SK-N-SH treated with all-trans-retinoic acid at 6 μM for 48 hours (cell line): ENCODE results near the gene ZNF426.
A peak's percentile ranks its signal among the peaks of the same experiment; 100 is the strongest.

Source experiments
- ATAC-seq: fragments of 200-7000 bp; cut with Tn5 transposase; 3 replicates; pipeline ENCODE4 v1.9.1; 2020; ENCODE audit warnings: mild to moderate bottlenecking, moderate library complexity
- ARNTL ChIP-seq: fragments of 450-650 bp; formaldehyde crosslinking; IDR thresholded peaks from 2 replicates; pipeline ENCODE4 v1.5.0; 2020; ENCODE audit warnings: low read depth, mild to moderate bottlenecking, moderate library complexity, borderline replicate concordance
- BACH2 ChIP-seq: fragments of 250-450 bp; sonication (Bioruptor Pico); IDR thresholded peaks from 2 replicates; pipeline ENCODE4 v1.9.0; 2021; ENCODE audit warnings: mild to moderate bottlenecking, borderline replicate concordance
- GLIS3 ChIP-seq: fragments of 250-450 bp; sonication (Bioruptor Pico); IDR thresholded peaks from 2 replicates; pipeline ENCODE4 v1.5.0; 2020; ENCODE audit warnings: mild to moderate bottlenecking, moderate library complexity
- ISL1 ChIP-seq: fragments of 250-450 bp; sonication (Bioruptor Pico); IDR thresholded peaks from 2 replicates; pipeline ENCODE4 v2.1.2; 2022; ENCODE audit warnings: mild to moderate bottlenecking, moderate library complexity
- OSR1 ChIP-seq: fragments of 250-450 bp; sonication (Bioruptor Pico); IDR thresholded peaks from 2 replicates; pipeline ENCODE4 v1.8.0; 2022; ENCODE audit warnings: moderate library complexity, mild to moderate bottlenecking, inconsistent platforms
- PPARA ChIP-seq: fragments of 250-450 bp; sonication (Bioruptor Pico); IDR thresholded peaks from 2 replicates; pipeline ENCODE4 v1.5.0; 2020; ENCODE audit warnings: mild to moderate bottlenecking, borderline replicate concordance
- RARB ChIP-seq: fragments of 250-450 bp; sonication (Bioruptor Pico); IDR thresholded peaks from 2 replicates; pipeline ENCODE4 v1.8.0; 2021; ENCODE audit warnings: mild to moderate bottlenecking, moderate library complexity
- SNAI2 ChIP-seq: fragments of 250-450 bp; sonication (Bioruptor Pico); IDR thresholded peaks from 2 replicates; pipeline ENCODE4 v1.5.0; 2020; ENCODE audit warnings: mild to moderate bottlenecking, moderate library complexity
- TCF4 ChIP-seq: fragments of 250-450 bp; sonication (Bioruptor Pico); IDR thresholded peaks from 2 replicates; pipeline ENCODE4 v1.8.0; 2021; ENCODE audit warnings: mild to moderate bottlenecking, moderate library complexity, borderline replicate concordance
- TOX ChIP-seq: fragments of 250-450 bp; sonication (Bioruptor Pico); IDR thresholded peaks from 2 replicates; pipeline ENCODE4 v1.8.0; 2021; ENCODE audit warnings: mild to moderate bottlenecking, moderate library complexity, borderline replicate concordance
- ZFP3 ChIP-seq: fragments of 250-450 bp; sonication (Bioruptor Pico); IDR thresholded peaks from 2 replicates; pipeline ENCODE4 v1.5.0; 2020; ENCODE audit warnings: mild to moderate bottlenecking, moderate library complexity
- ZFP30 ChIP-seq: fragments of 450-650 bp; formaldehyde crosslinking; IDR thresholded peaks from 2 replicates; pipeline ENCODE4 v1.5.0; 2022; ENCODE audit warnings: mild to moderate bottlenecking, moderate library complexity
- ZNF565 ChIP-seq: fragments of 450-650 bp; formaldehyde crosslinking; conservative IDR thresholded peaks from 2 replicates; pipeline ENCODE4 v1.5.0; 2020; ENCODE audit warnings: low read depth, mild to moderate bottlenecking, moderate library complexity
- ZNF70 ChIP-seq: fragments of 450-650 bp; formaldehyde crosslinking; IDR thresholded peaks from 2 replicates; pipeline ENCODE4 v1.5.0; 2020; ENCODE audit warnings: mild to moderate bottlenecking, moderate library complexity
- TF ChIP-seq, protein P1 (sequence below): fragments of 250-450 bp; sonication (Bioruptor Pico); IDR thresholded peaks from 2 replicates; pipeline ENCODE4 v1.8.0; 2020; ENCODE audit warnings: mild to moderate bottlenecking, moderate library complexity, borderline replicate concordance
- TF ChIP-seq, protein P2 (sequence below): fragments of 250-450 bp; sonication (Bioruptor Pico); IDR thresholded peaks from 2 replicates; pipeline ENCODE4 v1.5.0; 2020; ENCODE audit warnings: mild to moderate bottlenecking, moderate library complexity
- TF ChIP-seq, protein P3 (sequence below): fragments of 250-450 bp; sonication (Bioruptor Pico); IDR thresholded peaks from 2 replicates; pipeline ENCODE4 v1.5.1; 2020; ENCODE audit warnings: low read depth, mild to moderate bottlenecking, moderate library complexity
- TF ChIP-seq, protein P4 (sequence below): fragments of 250-450 bp; sonication (Bioruptor Pico); IDR thresholded peaks from 2 replicates; pipeline ENCODE4 v1.5.1; 2021; ENCODE audit warnings: mild to moderate bottlenecking, moderate library complexity
- TF ChIP-seq, protein P5 (sequence below): fragments of 250-450 bp; sonication (Bioruptor Pico); IDR thresholded peaks from 2 replicates; pipeline ENCODE4 v1.8.0; 2021; ENCODE audit warnings: low read depth, mild to moderate bottlenecking, moderate library complexity, borderline replicate concordance

The ZNF426 gene

DNA sequence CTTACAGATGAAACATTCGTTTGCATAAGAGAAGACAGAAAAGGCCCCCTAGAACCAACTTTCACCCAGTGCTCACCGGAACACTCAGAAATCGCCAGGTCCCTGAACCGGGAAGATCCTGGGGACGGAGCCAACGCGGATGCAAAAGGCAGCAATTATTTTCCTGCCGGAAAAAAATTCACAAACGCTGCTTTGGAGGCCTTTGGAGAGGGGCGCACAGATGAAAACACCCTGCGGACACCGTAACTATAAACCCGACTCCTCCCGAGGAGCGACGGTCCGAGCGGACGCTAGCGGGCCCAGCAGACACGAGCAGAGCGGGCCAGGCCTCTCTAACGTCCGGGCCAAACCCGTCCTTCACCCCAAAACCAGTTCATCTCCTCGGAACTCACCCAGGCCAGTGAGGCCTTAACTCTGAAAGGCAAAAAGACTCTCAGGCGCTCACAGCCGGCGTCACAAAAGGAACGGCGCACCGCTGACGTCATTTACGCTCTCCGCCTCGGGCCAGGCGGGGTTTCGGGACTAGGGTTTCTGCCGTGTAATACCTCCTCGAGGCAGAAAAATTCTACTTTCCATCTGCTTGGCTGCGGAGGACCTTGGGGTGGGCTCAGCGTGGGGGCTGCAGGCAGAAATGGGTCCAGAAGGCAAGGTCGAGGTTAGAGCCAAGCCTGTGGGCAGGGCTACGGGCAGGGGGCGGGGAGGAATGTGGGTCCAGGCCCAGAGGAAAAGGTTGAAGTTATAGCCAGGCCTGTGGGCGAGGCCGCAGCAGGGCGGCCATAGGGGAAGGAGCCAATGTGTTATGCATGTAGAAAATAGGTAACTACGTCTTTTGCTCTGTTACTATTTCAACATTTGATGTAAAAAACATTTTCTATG lies at the start of gene ZNF426:
Gene ZNF426 (minus strand): TSS at position 463 of the 876 bp plus-strand sequence. CDS start 2,413 bp downstream, outside the sequence.
- TF ChIP-seq RARB (CRISPR knock-in tag) (no peak), ZFP3 (CRISPR knock-in tag) (peak; percentile 58; the same call in 1 of the 2 replicates), TCF4 (CRISPR knock-in tag) (no peak), PPARA (CRISPR knock-in tag) (no peak), TOX (CRISPR knock-in tag) (no peak), ISL1 (CRISPR knock-in tag) (no peak), ZNF565 (CRISPR knock-in tag) (peak; percentile 97), SNAI2 (CRISPR knock-in tag) (peak; percentile 67; the same call in 1 of the 2 replicates), BACH2 (no peak), ARNTL (CRISPR knock-in tag) (no peak), ZFP30 (CRISPR knock-in tag) (no peak)
- TF ChIP-seq, protein P1, sequence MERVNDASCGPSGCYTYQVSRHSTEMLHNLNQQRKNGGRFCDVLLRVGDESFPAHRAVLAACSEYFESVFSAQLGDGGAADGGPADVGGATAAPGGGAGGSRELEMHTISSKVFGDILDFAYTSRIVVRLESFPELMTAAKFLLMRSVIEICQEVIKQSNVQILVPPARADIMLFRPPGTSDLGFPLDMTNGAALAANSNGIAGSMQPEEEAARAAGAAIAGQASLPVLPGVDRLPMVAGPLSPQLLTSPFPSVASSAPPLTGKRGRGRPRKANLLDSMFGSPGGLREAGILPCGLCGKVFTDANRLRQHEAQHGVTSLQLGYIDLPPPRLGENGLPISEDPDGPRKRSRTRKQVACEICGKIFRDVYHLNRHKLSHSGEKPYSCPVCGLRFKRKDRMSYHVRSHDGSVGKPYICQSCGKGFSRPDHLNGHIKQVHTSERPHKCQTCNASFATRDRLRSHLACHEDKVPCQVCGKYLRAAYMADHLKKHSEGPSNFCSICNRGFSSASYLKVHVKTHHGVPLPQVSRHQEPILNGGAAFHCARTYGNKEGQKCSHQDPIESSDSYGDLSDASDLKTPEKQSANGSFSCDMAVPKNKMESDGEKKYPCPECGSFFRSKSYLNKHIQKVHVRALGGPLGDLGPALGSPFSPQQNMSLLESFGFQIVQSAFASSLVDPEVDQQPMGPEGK (CRISPR knock-in tag), result no peak
- TF ChIP-seq, protein P2, sequence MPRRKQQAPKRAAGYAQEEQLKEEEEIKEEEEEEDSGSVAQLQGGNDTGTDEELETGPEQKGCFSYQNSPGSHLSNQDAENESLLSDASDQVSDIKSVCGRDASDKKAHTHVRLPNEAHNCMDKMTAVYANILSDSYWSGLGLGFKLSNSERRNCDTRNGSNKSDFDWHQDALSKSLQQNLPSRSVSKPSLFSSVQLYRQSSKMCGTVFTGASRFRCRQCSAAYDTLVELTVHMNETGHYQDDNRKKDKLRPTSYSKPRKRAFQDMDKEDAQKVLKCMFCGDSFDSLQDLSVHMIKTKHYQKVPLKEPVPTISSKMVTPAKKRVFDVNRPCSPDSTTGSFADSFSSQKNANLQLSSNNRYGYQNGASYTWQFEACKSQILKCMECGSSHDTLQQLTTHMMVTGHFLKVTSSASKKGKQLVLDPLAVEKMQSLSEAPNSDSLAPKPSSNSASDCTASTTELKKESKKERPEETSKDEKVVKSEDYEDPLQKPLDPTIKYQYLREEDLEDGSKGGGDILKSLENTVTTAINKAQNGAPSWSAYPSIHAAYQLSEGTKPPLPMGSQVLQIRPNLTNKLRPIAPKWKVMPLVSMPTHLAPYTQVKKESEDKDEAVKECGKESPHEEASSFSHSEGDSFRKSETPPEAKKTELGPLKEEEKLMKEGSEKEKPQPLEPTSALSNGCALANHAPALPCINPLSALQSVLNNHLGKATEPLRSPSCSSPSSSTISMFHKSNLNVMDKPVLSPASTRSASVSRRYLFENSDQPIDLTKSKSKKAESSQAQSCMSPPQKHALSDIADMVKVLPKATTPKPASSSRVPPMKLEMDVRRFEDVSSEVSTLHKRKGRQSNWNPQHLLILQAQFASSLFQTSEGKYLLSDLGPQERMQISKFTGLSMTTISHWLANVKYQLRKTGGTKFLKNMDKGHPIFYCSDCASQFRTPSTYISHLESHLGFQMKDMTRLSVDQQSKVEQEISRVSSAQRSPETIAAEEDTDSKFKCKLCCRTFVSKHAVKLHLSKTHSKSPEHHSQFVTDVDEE (CRISPR knock-in tag), result no peak
- TF ChIP-seq, protein P3, sequence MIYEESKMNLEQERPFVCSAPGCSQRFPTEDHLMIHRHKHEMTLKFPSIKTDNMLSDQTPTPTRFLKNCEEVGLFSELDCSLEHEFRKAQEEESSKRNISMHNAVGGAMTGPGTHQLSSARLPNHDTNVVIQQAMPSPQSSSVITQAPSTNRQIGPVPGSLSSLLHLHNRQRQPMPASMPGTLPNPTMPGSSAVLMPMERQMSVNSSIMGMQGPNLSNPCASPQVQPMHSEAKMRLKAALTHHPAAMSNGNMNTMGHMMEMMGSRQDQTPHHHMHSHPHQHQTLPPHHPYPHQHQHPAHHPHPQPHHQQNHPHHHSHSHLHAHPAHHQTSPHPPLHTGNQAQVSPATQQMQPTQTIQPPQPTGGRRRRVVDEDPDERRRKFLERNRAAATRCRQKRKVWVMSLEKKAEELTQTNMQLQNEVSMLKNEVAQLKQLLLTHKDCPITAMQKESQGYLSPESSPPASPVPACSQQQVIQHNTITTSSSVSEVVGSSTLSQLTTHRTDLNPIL (CRISPR knock-in tag), result no peak
- TF ChIP-seq, protein P4, sequence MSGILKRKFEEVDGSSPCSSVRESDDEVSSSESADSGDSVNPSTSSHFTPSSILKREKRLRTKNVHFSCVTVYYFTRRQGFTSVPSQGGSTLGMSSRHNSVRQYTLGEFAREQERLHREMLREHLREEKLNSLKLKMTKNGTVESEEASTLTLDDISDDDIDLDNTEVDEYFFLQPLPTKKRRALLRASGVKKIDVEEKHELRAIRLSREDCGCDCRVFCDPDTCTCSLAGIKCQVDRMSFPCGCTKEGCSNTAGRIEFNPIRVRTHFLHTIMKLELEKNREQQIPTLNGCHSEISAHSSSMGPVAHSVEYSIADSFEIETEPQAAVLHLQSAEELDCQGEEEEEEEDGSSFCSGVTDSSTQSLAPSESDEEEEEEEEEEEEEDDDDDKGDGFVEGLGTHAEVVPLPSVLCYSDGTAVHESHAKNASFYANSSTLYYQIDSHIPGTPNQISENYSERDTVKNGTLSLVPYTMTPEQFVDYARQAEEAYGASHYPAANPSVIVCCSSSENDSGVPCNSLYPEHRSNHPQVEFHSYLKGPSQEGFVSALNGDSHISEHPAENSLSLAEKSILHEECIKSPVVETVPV (CRISPR knock-in tag), result no peak
- TF ChIP-seq, protein P5, sequence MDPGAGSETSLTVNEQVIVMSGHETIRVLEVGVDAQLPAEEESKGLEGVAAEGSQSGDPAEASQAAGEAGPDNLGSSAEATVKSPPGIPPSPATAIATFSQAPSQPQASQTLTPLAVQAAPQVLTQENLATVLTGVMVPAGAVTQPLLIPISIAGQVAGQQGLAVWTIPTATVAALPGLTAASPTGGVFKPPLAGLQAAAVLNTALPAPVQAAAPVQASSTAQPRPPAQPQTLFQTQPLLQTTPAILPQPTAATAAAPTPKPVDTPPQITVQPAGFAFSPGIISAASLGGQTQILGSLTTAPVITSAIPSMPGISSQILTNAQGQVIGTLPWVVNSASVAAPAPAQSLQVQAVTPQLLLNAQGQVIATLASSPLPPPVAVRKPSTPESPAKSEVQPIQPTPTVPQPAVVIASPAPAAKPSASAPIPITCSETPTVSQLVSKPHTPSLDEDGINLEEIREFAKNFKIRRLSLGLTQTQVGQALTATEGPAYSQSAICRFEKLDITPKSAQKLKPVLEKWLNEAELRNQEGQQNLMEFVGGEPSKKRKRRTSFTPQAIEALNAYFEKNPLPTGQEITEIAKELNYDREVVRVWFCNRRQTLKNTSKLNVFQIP (CRISPR knock-in tag), result no peak
- ATAC-seq, result peak; percentile 97

DNA sequence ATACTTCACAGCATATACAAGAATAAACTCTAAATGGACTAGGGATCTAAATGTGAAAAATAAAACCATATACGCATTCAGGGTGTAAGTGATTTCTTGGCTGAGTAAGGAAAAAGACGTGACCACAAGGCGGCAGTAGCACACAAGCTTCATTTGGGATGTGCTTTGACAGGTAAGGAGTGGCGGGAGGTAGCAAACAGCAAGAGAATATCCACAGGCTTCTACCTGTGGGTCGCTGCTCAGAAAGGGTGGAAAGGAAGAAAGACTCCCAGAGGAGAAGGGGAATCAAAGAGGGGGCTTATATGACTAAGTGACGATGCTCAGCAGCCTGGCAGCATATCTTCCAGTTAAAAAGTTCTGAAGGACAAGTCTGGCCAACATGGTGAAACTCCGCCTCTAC lies 48.3 kb upstream of the ZNF426 start:
- no peak for TF ChIP-seq OSR1 (CRISPR knock-in tag)
- TF ChIP-seq ZNF70, result no peak
- TF ChIP-seq, protein P5 (CRISPR knock-in tag), result no peak
- TF ChIP-seq GLIS3, result no peak
- ATAC-seq, result peak; percentile 59
